Neural progenitor cell (in vitro differentiated cells): ENCODE data around the gene NCKAP5. TPM values are rescaled to one million over a fixed set of nuclear protein-coding genes. Genes with fewer than 3 reads are reported as not detected.
"Not testable (repeated sequence)": the region's sequence is repeated elsewhere in the genome, so short reads cannot be mapped to it uniquely, and the experiment has no call there.

ENCODE experiments used
- DNase-seq: peaks from one replicate; pipeline ENCODE4 v3.0.0-alpha.2; 2016; ENCODE audit warnings: low spot score
- H2AFZ ChIP-seq: fragments of 200-600 bp; sonication (generic); replicated peaks from 2 replicates; pipeline ENCODE4 v1.6.1; 2016; ENCODE audit warnings: antibody characterized with exemption
- H3F3A ChIP-seq: fragments of 200-600 bp; sonication (generic); 2 replicates; pipeline ENCODE4 v1.6.1; 2016; ENCODE audit warnings: antibody characterized with exemption, low read depth
- H3K27ac ChIP-seq: fragments of 200-600 bp; sonication (generic); 2 replicates; pipeline ENCODE4 v1.5.1; 2016; ENCODE audit warnings: mild to moderate bottlenecking
- H3K27me3 ChIP-seq: fragments of 200-600 bp; sonication (generic); 2 replicates; pipeline ENCODE4 v1.6.1; 2016; ENCODE audit warnings: mild to moderate bottlenecking, moderate library complexity
- H3K36me3 ChIP-seq: fragments of 200-600 bp; sonication (generic); 2 replicates; pipeline ENCODE4 v1.5.1; 2016
- H3K4me1 ChIP-seq: fragments of 200-600 bp; sonication (generic); 2 replicates; pipeline ENCODE4 v1.6.1; 2016; ENCODE audit warnings: mixed run types
- H3K4me2 ChIP-seq: fragments of 200-600 bp; sonication (generic); 2 replicates; pipeline ENCODE4 v1.6.1; 2016
- H3K4me3 ChIP-seq: fragments of 200-600 bp; sonication (generic); 2 replicates; pipeline ENCODE4 v1.5.1; 2016
- H3K79me2 ChIP-seq: fragments of 200-600 bp; sonication (generic); 2 replicates; pipeline ENCODE4 v1.6.1; 2016; ENCODE audit warnings: low read depth
- H3K9ac ChIP-seq: fragments of 200-600 bp; sonication (generic); 2 replicates; pipeline ENCODE4 v1.6.1; 2016
- H3K9me3 ChIP-seq: fragments of 200-600 bp; sonication (generic); 2 replicates; pipeline ENCODE4 v1.5.1; 2016; ENCODE audit warnings: low read depth
- H4K20me1 ChIP-seq: fragments of 200-600 bp; sonication (generic); 2 replicates; pipeline ENCODE4 v1.6.1; 2016; ENCODE audit warnings: low read depth
- H3K27ac Mint-ChIP-seq: 3 replicates; pipeline ENCODE4 v1.8.0; 2021; ENCODE audit warnings: mixed read lengths
- H3K27me3 Mint-ChIP-seq: 2 replicates; pipeline ENCODE4 v1.8.0; 2022; ENCODE audit warnings: low read depth, mild to moderate bottlenecking, inconsistent platforms, moderate library complexity, mixed read lengths; ENCODE audit not compliant: insufficient read depth
- H3K36me3 Mint-ChIP-seq: 3 replicates; pipeline ENCODE4 v1.8.0; 2021; ENCODE audit warnings: mixed read lengths
- H3K4me1 Mint-ChIP-seq: 3 replicates; pipeline ENCODE4 v1.8.0; 2021; ENCODE audit warnings: mixed read lengths
- H3K4me3 Mint-ChIP-seq: 3 replicates; pipeline ENCODE4 v1.8.0; 2021; ENCODE audit warnings: mild to moderate bottlenecking, moderate library complexity, mixed read lengths
- H3K9me3 Mint-ChIP-seq: 3 replicates; pipeline ENCODE4 v1.8.0; 2020; ENCODE audit warnings: mixed read lengths
- EZH2 ChIP-seq: fragments of 200-600 bp; sonication (generic); IDR thresholded peaks from 2 replicates; pipeline ENCODE4 v1.6.1; 2017; ENCODE audit warnings: antibody characterized with exemption, mild to moderate bottlenecking, moderate library complexity
- EZH2phosphoT487 ChIP-seq: fragments of 200-600 bp; sonication (generic); IDR thresholded peaks from 2 replicates; pipeline ENCODE4 v1.6.1; 2017; ENCODE audit warnings: antibody characterized with exemption
- total RNA-seq: library from RNA; depleted of rRNA; stranded (reverse); fragments of >200 nt; gene quantifications from 2 replicates; pipeline ENCODE4 v1.2.3, GENCODE V29; 2015; ENCODE audit warnings: low replicate concordance
- TF ChIP-seq, protein P1 (sequence below): fragments of 200-600 bp; sonication (generic); IDR thresholded peaks from 2 replicates; pipeline ENCODE4 v1.5.1; 2017; ENCODE audit warnings: antibody characterized with exemption, mild to moderate bottlenecking

Gene NCKAP5
- total RNA-seq, 1 donor from 2014 or later = 0.47 TPM

DNA sequence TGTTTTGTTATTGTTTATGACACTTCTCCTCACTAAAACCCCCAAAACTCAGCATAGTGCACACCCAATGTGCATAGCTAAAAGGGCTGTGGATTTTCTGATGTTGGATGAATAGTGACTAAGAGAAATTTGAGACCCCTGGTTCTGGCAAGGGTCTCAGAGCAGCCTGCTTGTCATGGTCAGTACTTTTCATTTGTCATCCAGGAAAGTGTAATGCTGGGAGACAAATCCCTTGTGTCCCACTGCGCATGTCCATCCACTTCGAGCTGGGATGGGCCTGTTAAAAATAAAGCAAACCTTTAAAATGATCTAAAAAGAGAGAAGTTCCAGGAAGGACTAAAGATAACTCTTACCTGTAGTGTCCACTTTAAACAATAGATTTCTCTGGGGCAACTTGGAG is 851.3 kb downstream of the NCKAP5 start:
- Histone ChIP-seq H3K27ac (no peak overlapping the region), H3K4me1 (no peaks in the 10 kb centered on the region), H3K9ac (no peak overlapping the region), H3F3A (no peaks in the 10 kb centered on the region), H3K27me3 (no peaks in the 10 kb centered on the region), H3K4me3 (no peak overlapping the region), H2AFZ (no peak overlapping the region), H3K4me2 (no peak overlapping the region), H3K79me2 (no peaks in the 10 kb centered on the region), H3K36me3 (no peaks in the 10 kb centered on the region), H4K20me1 (no peaks in the 10 kb centered on the region), H3K9me3 (no peaks in the 10 kb centered on the region)
- Mint-ChIP-seq H3K27ac (no peak overlapping the region), H3K27me3 (peaks cover 4% of the 10 kb centered on the region), H3K4me3 (no peak overlapping the region), H3K9me3 (no peaks in the 10 kb centered on the region), H3K4me1 (peaks cover 34% of the 10 kb centered on the region), H3K36me3 (peaks cover 2% of the 10 kb centered on the region)
- no peak for DNase-seq
- TF ChIP-seq EZH2phosphoT487 (no peak), EZH2 (no peak)
- TF ChIP-seq, protein P1, sequence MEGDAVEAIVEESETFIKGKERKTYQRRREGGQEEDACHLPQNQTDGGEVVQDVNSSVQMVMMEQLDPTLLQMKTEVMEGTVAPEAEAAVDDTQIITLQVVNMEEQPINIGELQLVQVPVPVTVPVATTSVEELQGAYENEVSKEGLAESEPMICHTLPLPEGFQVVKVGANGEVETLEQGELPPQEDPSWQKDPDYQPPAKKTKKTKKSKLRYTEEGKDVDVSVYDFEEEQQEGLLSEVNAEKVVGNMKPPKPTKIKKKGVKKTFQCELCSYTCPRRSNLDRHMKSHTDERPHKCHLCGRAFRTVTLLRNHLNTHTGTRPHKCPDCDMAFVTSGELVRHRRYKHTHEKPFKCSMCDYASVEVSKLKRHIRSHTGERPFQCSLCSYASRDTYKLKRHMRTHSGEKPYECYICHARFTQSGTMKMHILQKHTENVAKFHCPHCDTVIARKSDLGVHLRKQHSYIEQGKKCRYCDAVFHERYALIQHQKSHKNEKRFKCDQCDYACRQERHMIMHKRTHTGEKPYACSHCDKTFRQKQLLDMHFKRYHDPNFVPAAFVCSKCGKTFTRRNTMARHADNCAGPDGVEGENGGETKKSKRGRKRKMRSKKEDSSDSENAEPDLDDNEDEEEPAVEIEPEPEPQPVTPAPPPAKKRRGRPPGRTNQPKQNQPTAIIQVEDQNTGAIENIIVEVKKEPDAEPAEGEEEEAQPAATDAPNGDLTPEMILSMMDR = no peak

DNA sequence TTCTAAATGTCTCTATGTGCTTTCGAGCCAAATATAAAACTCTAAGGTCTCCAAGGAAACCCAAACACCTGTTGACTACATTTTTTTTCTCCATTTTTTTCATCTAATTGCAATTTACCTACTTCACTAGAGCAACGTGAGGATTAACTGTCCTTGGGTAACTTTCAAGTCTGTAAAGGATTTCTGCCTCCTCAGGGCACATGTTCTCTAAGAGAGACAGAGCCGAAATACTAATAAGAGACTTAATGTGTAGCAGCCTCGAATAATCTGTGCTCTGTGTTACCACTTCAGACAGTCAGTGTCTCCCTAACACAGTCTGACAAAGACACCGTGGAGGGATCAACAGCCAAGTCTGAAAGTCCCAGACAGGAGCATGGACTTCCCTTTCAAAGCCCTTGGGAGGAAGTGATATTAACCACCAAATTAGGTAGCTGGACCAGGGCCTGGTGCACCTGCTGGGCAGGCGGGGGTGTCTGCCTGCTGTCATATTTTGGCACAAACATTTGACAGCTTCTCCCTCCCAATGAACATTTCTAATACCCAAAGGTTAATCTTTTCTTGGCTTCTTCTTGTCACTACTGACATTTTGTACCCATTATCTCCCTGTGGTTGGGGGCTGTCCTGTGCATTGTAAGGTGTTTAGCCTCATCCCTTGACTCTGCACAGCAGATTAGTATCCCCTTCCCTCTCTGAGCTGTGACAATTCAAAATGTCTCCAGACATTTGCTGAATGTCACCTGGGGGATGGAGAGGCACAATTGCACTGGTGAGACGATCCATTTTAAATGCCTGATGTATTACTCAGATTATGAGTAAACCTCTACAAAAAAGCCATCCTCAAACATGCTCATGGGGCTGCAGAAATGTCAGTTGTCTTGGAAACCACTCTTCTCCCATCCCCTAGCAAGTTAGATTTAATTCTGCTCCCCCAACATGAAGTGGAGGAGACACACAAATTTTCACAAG is 852.6 kb downstream of the NCKAP5 start:
- H3K36me3 ChIP-seq = no peaks in the 10 kb centered on the region
- no peaks in the 10 kb centered on the region for H4K20me1 ChIP-seq
- no peaks in the 10 kb centered on the region for H3K4me1 ChIP-seq
- no peak for TF ChIP-seq EZH2
- no peaks in the 10 kb centered on the region for H3F3A ChIP-seq
- H3K79me2 ChIP-seq = no peaks in the 10 kb centered on the region
- H3K27me3 ChIP-seq = no peaks in the 10 kb centered on the region
- H3K36me3 Mint-ChIP-seq = peaks cover 2% of the 10 kb centered on the region
- H3K27me3 Mint-ChIP-seq = peaks cover 4% of the 10 kb centered on the region
- no peak overlapping the region for H3K4me3 ChIP-seq
- H3K27ac Mint-ChIP-seq = no peak overlapping the region
- H3K9me3 ChIP-seq = no peaks in the 10 kb centered on the region
- no peak overlapping the region for H3K27ac ChIP-seq
- H3K4me1 Mint-ChIP-seq = peaks cover 35% of the 10 kb centered on the region
- H2AFZ ChIP-seq = no peak overlapping the region
- H3K9ac ChIP-seq = no peak overlapping the region
- H3K9me3 Mint-ChIP-seq = no peaks in the 10 kb centered on the region
- no peak for DNase-seq
- H3K4me2 ChIP-seq = no peak overlapping the region
- no peak overlapping the region for H3K4me3 Mint-ChIP-seq

DNA sequence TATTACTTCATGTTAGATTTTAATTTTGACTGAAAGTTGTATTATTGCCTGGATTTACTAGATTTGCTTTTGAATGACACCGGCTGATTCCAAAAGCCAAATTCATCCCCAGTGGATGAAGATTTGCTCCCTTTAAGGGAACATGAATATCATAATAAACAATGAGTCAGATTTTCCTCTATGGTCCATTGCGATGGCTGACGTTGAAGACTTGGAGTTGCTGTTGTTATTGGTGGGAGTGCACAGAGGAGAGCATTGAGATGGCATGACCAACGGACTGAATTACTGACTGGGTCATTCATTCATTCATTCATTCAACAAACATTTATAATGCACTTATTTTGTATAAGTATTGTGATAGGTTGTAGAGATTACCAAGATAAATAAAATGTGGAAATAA is 864.9 kb downstream of the NCKAP5 start:
- Histone ChIP-seq H3K36me3 (no peaks in the 10 kb centered on the region), H3K27me3 (no peaks in the 10 kb centered on the region), H3K4me1 (no peaks in the 10 kb centered on the region), H3K9me3 (no peaks in the 10 kb centered on the region), H3K4me2 (no peak overlapping the region), H3K9ac (no peak overlapping the region), H3K4me3 (no peak overlapping the region), H3F3A (no peaks in the 10 kb centered on the region), H3K27ac (no peak overlapping the region), H2AFZ (no peak overlapping the region), H3K79me2 (no peaks in the 10 kb centered on the region), H4K20me1 (no peaks in the 10 kb centered on the region)
- Mint-ChIP-seq H3K36me3 (no peaks in the 10 kb centered on the region), H3K4me3 (no peak overlapping the region), H3K9me3 (no peaks in the 10 kb centered on the region), H3K27me3 (peaks cover 2% of the 10 kb centered on the region), H3K27ac (no peak overlapping the region), H3K4me1 (no peaks in the 10 kb centered on the region)
- no peak for DNase-seq
- TF ChIP-seq EZH2phosphoT487 = no peak
- no peak for TF ChIP-seq EZH2
- TF ChIP-seq, protein P1 = no peak

DNA sequence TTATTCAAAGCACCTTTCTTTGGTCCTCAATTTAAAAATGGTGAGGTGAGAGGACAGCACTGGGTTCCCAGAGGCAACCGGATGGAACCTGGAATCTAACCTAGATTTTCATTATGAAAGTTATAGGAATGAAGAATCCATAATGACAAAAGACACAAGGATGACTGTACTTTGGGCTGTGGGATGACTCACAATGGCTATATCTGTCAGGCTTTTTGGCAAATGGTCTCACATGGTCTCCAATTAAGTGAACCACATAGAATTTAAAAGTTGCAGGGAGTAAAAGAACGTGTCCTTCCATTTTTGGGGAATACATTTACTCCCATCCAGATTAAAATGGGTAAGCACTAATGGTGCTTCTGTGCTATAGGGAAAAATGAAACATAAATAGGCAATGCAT is 866.5 kb downstream of the NCKAP5 start:
- H2AFZ ChIP-seq = no peak overlapping the region
- no peak overlapping the region for H3K4me3 Mint-ChIP-seq
- H3K27me3 Mint-ChIP-seq = peaks cover 2% of the 10 kb centered on the region
- no peak overlapping the region for H3K27ac Mint-ChIP-seq
- no peaks in the 10 kb centered on the region for H3K4me1 Mint-ChIP-seq
- H3K36me3 ChIP-seq = no peaks in the 10 kb centered on the region
- no peaks in the 10 kb centered on the region for H3K36me3 Mint-ChIP-seq
- no peak overlapping the region for H3K9ac ChIP-seq
- H3K9me3 ChIP-seq = no peaks in the 10 kb centered on the region
- H4K20me1 ChIP-seq = no peaks in the 10 kb centered on the region
- H3K79me2 ChIP-seq = no peaks in the 10 kb centered on the region
- no peak overlapping the region for H3K4me2 ChIP-seq
- no peak overlapping the region for H3K4me3 ChIP-seq
- DNase-seq = no peak
- H3K27ac ChIP-seq = no peak overlapping the region
- no peaks in the 10 kb centered on the region for H3K4me1 ChIP-seq
- H3F3A ChIP-seq = no peaks in the 10 kb centered on the region
- no peaks in the 10 kb centered on the region for H3K27me3 ChIP-seq
- H3K9me3 Mint-ChIP-seq = no peaks in the 10 kb centered on the region
- TF ChIP-seq EZH2phosphoT487 (no peak), EZH2 (no peak)
- TF ChIP-seq, protein P1 = no peak

DNA sequence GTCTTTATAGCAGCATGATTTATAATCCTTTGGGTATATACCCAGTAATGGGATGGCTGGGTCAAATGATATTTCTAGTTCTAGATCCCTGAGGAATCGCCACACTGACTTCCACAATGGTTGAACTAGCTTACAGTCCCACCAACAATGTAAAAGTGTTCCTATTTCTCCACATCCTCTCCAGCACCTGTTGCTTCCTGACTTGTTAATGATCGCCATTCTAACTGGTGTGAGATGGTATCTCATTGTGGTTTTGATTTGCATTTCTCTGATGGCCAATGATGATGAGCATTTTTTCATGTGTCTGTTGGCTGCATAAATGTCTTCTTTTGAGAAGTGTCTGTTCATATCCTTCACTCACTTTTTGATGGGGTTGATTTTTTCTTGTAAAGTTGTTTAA is 868.5 kb downstream of the NCKAP5 start:
- not testable (repeated sequence) for H3K36me3 ChIP-seq, H3F3A ChIP-seq, H2AFZ ChIP-seq, H3K4me2 ChIP-seq, H3K4me1 Mint-ChIP-seq, H3K27ac ChIP-seq, H3K4me3 Mint-ChIP-seq, H3K27ac Mint-ChIP-seq, H3K79me2 ChIP-seq, H3K36me3 Mint-ChIP-seq, H4K20me1 ChIP-seq, H3K27me3 ChIP-seq, H3K27me3 Mint-ChIP-seq, H3K4me1 ChIP-seq, H3K9me3 ChIP-seq, DNase-seq, H3K9ac ChIP-seq, H3K9me3 Mint-ChIP-seq, H3K4me3 ChIP-seq
